ENCODE measurements around the gene TENM4.

DNA sequence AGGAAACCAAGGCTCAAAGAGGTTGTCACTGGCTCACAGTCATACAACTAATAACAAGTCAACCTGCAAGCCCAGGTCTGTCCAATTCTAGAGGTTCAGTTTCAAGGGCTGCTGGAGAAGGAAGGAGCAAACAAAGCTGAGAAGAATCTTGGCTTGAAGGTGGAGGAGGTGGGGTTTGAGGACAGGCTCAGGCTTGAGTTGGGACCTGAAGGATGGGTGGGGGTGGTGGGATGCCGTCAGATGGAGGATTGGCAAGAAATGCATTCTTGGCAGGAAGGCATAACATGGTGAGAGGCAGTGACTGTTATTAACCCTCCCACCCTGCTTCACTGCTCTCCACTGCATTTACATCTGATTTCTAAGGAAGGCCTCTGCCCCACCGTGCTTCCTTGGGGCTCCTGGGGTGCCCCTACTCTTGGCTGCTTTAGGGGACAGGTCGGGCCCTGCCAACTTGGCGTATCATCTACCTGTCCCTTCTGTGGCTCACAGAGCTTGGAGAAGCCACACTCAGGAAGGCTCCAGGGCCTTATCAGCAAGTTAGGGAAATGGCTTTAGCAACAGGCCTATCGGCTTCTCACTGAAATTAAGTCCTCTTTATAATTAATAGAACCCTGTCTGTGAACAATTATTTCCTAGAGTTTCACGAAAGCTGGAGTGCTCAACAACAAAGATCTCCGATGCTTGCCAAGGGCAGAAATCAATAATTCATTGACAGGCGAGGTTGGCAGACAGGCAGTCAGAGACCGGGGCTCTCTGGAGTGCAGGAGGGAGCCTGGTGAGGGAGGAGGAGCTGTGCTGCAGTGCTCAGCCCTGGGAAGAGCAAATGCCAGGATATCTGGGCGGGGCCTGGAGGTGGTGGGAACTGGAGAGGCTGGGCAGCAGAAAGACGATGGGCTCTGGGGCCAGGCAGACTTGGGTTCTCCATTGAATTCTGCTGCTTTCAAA, 781.2 kb downstream of the TENM4 start:
- TF ChIP-seq MAFK (IDR thresholded peaks at IDR 0.05; ENCODE audit: low read depth, low read length) (no peak), JUN (IDR thresholded peaks at IDR 0.05; ENCODE audit: low read depth, low read length) (no peak), HDAC6 (IDR thresholded peaks at IDR 0.05; ENCODE audit: low read depth, low read length) (no peak), POLR2AphosphoS5 (IDR thresholded peaks at IDR 0.05; ENCODE audit: low read depth, low read length) (no peak), CHD2 (IDR thresholded peaks at IDR 0.05; ENCODE audit: low read length) (no peak), BACH1 (IDR thresholded peaks at IDR 0.05; ENCODE audit: low read length) (no peak), SP2 (IDR thresholded peaks at IDR 0.05; ENCODE audit: low read length) (no peak), EP300 (IDR thresholded peaks at IDR 0.05; ENCODE audit: borderline replicate concordance in 1 of 2, low read depth in 2 of 2, low read length in 2 of 2) (no peak), BRCA1 (IDR thresholded peaks at IDR 0.05; ENCODE audit: low read depth, low read length) (no peak)
- TF ChIP-seq, protein P1, sequence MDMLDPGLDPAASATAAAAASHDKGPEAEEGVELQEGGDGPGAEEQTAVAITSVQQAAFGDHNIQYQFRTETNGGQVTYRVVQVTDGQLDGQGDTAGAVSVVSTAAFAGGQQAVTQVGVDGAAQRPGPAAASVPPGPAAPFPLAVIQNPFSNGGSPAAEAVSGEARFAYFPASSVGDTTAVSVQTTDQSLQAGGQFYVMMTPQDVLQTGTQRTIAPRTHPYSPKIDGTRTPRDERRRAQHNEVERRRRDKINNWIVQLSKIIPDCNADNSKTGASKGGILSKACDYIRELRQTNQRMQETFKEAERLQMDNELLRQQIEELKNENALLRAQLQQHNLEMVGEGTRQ (IDR thresholded peaks at IDR 0.05; ENCODE audit: low read length): no peak
- TF ChIP-seq, protein P2, sequence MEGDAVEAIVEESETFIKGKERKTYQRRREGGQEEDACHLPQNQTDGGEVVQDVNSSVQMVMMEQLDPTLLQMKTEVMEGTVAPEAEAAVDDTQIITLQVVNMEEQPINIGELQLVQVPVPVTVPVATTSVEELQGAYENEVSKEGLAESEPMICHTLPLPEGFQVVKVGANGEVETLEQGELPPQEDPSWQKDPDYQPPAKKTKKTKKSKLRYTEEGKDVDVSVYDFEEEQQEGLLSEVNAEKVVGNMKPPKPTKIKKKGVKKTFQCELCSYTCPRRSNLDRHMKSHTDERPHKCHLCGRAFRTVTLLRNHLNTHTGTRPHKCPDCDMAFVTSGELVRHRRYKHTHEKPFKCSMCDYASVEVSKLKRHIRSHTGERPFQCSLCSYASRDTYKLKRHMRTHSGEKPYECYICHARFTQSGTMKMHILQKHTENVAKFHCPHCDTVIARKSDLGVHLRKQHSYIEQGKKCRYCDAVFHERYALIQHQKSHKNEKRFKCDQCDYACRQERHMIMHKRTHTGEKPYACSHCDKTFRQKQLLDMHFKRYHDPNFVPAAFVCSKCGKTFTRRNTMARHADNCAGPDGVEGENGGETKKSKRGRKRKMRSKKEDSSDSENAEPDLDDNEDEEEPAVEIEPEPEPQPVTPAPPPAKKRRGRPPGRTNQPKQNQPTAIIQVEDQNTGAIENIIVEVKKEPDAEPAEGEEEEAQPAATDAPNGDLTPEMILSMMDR (IDR thresholded peaks at IDR 0.05; ENCODE audit: control extremely low read depth in 1 of 3, insufficient read depth in 1 of 3, low read depth in 1 of 3, low read length in 3 of 3): no peak
